HG03442 (cell line): ENCODE results near the gene CBFA2T2.
"Not testable (repeated sequence)": the region's sequence is repeated elsewhere in the genome, so short reads cannot be mapped to it uniquely, and the experiment has no call there.

Experiments
- ATAC-seq: cut with Tn5 transposase; IDR thresholded peaks from one replicate; pipeline ENCODE4 v1.9.1; 2021; ENCODE audit warnings: mild to moderate bottlenecking, moderate library complexity; ENCODE audit not compliant: unreplicated experiment

Gene CBFA2T2

GRCh38 chr20:33569802-33570391 lies 80.0 kb downstream of the CBFA2T2 start:
- no peak for ATAC-seq

- ATAC-seq, result no peak
These were observed 80.8 kb downstream of the CBFA2T2 start for GRCh38 chr20:33570743-33571142.

- ATAC-seq, result not testable (repeated sequence)
These were observed 83.4 kb downstream of the CBFA2T2 start for GRCh38 chr20:33573268-33573667.

- no peak for ATAC-seq
These were observed 85.4 kb downstream of the CBFA2T2 start for GRCh38 chr20:33575282-33575681.

GRCh38 chr20:33576432-33577125 lies 86.7 kb downstream of the CBFA2T2 start:
- no peak for ATAC-seq

- no peak for ATAC-seq
These were observed 88.6 kb downstream of the CBFA2T2 start for GRCh38 chr20:33578510-33578909.

GRCh38 chr20:33583143-33583542 lies 93.2 kb downstream of the CBFA2T2 start:
- ATAC-seq, result no peak

GRCh38 chr20:33584976-33585375 lies 95.1 kb downstream of the CBFA2T2 start:
- ATAC-seq, result no peak

GRCh38 chr20:33585413-33585812 lies 95.5 kb downstream of the CBFA2T2 start:
- ATAC-seq, result no peak

GRCh38 chr20:33589059-33589458 lies 99.2 kb downstream of the CBFA2T2 start:
- ATAC-seq, result no peak

GRCh38 chr20:33591901-33592300 lies 102.0 kb downstream of the CBFA2T2 start:
- ATAC-seq, result not testable (repeated sequence)

- ATAC-seq, result no peak
These were observed 104.8 kb downstream of the CBFA2T2 start for GRCh38 chr20:33594743-33595142.

- ATAC-seq, result no peak
These were observed 110.5 kb downstream of the CBFA2T2 start for GRCh38 chr20:33600414-33600813.

- no peak for ATAC-seq
These were observed 111.1 kb downstream of the CBFA2T2 start for GRCh38 chr20:33600981-33601380.

- no peak for ATAC-seq
These were observed 112.0 kb downstream of the CBFA2T2 start for GRCh38 chr20:33601861-33602260.

GRCh38 chr20:33602826-33603590 lies 113.1 kb downstream of the CBFA2T2 start:
- ATAC-seq, result no peak

- no peak for ATAC-seq
These were observed 114.4 kb downstream of the CBFA2T2 start for GRCh38 chr20:33604084-33604990.

GRCh38 chr20:33604991-33605370 lies 115.1 kb downstream of the CBFA2T2 start:
- ATAC-seq, result no peak

GRCh38 chr20:33606118-33606771 lies 116.3 kb downstream of the CBFA2T2 start:
- ATAC-seq, result peak; percentile 52

GRCh38 chr20:33609504-33609903 lies 119.6 kb downstream of the CBFA2T2 start:
- no peak for ATAC-seq
